GM19372 (cell line): ENCODE data around the gene CARNS1.
A peak's percentile ranks its signal among the peaks of the same experiment; 100 is the strongest.
"Not testable (repeated sequence)": the region's sequence is repeated elsewhere in the genome, so short reads cannot be mapped to it uniquely, and the experiment has no call there.

ENCODE experiments used
- ATAC-seq: cut with Tn5 transposase; IDR thresholded peaks from one replicate; pipeline ENCODE4 v1.9.1; 2021; ENCODE audit warnings: mild to moderate bottlenecking, low read depth, moderate library complexity; ENCODE audit not compliant: unreplicated experiment

CARNS1 gene

GRCh38 chr11:67463680-67464410 lies 48.4 kb downstream of the CARNS1 start:
- no peak for ATAC-seq

GRCh38 chr11:67464411-67465188 lies 49.1 kb downstream of the CARNS1 start:
- peak; percentile 46 for ATAC-seq

- ATAC-seq = no peak
Observed at GRCh38 chr11:67465189-67465510, 49.7 kb downstream of the CARNS1 start.

GRCh38 chr11:67465530-67465929 lies 50.1 kb downstream of the CARNS1 start:
- not testable (repeated sequence) for ATAC-seq

- no peak for ATAC-seq
Observed at GRCh38 chr11:67466367-67466766, 50.9 kb downstream of the CARNS1 start.

- no peak for ATAC-seq
Observed at GRCh38 chr11:67466962-67467771, 51.7 kb downstream of the CARNS1 start.

- no peak for ATAC-seq
Observed at GRCh38 chr11:67468056-67468455, 52.6 kb downstream of the CARNS1 start.

GRCh38 chr11:67468456-67468758 lies 52.9 kb downstream of the CARNS1 start:
- ATAC-seq = no peak

GRCh38 chr11:67468759-67469507 lies 53.5 kb downstream of the CARNS1 start, which contains the start of gene TMEM134:
Gene TMEM134 (minus strand): TSS chr11:67469251. CDS start chr11:67469192, 59 bp downstream.
- ATAC-seq = peak; percentile 63

GRCh38 chr11:67469508-67469811 lies 54.0 kb downstream of the CARNS1 start:
- ATAC-seq = no peak

GRCh38 chr11:67470337-67471002 lies 55.0 kb downstream of the CARNS1 start:
- ATAC-seq = no peak

- ATAC-seq = no peak
Observed at GRCh38 chr11:67472882-67473281, 57.4 kb downstream of the CARNS1 start.
